ENCODE measurements around the gene CIPC. TPM values are rescaled to one million over a fixed set of nuclear protein-coding genes. Genes with fewer than 3 reads are reported as not detected.
A peak's percentile ranks its signal among the peaks of the same experiment; 100 is the strongest.

CIPC gene
- total RNA-seq, 6 experiments from 2014 or later, result 9.1 to 12.5 (median 11.5) TPM

DNA sequence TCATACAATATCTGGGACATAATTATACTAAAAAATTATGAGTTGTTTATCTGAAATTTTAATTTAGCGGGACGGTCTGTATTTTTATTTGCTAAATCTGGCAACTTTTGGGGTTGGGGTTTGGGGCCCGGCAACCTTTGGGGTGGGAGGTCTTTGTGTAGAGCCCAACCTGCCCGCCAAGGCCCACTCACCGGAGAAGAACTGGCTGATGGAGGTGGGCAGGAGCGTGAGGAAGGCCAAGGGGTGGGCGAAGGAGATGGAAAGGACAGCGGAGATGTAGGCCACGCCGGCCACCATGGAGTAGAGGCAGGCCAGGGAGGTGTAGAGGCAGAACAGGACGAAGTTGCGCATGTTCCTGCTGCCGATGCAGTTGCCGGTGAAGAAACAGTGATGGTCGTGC, 41.0 kb downstream of the CIPC start:
- Mint-ChIP-seq H3K4me3 (no peak overlapping the region), H3K4me1 (ENCODE audit: low read depth) (peaks cover 7% of the 10 kb centered on the region; the same call in 1 of the 2 replicates), H3K27ac (no peak overlapping the region), H3K9me3 (no peaks in the 10 kb centered on the region), H3K36me3 (ENCODE audit: low read depth) (no peaks in the 10 kb centered on the region), H3K27me3 (ENCODE audit: insufficient read depth) (peaks cover 42% of the 10 kb centered on the region)
- no peak for TF ChIP-seq CTCF (IDR thresholded peaks at IDR 0.05)
- DNase-seq, result no peak

DNA sequence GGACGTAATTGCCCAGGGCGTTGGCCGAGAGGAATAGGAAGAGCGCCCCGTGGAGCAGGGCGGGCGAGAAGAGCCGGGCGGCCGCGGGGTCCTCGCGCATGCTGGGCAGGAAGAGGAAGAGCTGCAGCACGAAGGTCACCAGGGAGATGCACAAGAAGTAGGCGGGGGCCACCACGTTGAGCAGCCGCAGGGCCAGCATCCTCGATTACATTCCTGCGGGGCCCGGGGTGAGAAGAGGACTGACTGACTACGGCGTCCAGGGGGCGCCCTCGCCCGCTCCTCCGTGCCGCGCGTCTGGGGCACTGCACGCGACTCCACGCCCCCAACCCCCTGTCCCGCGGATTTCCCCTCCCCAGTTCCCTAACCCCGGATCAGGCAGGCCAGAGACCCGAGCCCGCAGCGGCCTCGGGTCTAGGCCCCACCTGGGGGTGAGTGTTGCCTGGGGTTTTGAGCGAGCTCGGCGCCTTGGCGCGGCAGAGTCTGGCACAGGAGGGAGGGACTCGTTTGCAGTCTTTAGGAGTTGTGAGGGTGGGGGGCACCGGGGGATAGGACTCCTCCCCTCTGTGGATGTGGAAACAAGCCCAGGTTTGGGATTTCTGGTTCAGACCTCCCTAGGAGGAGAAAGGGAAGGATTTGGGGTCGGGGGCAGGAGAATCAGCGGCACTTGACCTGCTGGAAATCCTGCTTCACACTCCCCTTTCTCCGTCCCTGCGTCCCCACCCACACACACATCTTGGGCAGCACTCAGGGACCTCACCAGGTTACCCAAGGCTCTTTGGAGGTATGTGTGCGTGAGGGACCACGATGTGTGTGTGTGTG, 41.7 kb downstream of the CIPC start:
- Mint-ChIP-seq H3K27me3 (ENCODE audit: insufficient read depth) (peaks cover 37% of the 10 kb centered on the region), H3K4me1 (ENCODE audit: low read depth) (peaks cover 7% of the 10 kb centered on the region; the same call in 1 of the 2 replicates), H3K27ac (no peak overlapping the region), H3K9me3 (no peaks in the 10 kb centered on the region), H3K36me3 (ENCODE audit: low read depth) (no peaks in the 10 kb centered on the region), H3K4me3 (peak overlapping the region; percentile 48)
- no peak for DNase-seq
- peak; percentile 77 for TF ChIP-seq CTCF (IDR thresholded peaks at IDR 0.05)

DNA sequence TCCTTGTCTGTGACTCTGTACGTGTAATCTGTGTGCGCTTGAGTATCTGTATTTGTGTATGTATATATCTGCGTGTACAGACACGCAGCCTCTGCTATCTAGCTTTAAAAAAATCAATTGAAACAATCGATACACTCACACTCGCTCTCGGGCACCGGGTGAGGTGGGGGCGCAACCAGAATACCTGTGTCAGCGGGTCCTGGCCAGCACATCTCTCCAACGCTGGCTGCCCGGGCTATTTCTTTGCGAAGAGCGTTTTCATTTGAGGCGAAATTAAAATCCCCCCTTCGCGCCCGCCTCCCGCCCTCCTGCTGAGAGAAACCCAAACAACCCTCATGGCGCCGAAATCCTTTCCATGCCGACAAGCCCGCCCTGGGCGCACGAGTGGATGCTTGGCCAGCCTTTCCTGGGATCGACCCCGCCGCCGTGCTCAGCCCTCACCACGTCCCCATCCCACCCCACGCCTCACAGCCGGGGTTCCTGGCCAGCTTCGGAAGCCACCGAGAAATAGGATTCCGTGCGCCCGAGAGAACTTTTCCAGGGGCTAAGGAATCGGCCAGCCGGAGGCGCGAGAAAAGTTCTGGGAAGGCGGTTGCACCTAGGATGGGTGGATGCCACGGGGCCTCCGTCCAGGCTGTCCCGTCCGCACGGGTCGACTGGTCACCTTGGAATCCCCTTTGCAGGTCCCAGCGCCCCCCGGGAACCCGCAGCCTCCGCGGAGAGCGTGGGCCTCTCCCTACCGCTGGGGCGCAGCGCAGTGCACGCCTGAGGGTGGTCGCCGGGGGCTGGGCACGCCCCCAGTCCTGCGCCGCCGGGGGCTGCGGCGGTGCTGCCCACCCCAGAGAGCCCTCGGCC, 42.5 kb downstream of the CIPC start:
- DNase-seq, result no peak

DNA sequence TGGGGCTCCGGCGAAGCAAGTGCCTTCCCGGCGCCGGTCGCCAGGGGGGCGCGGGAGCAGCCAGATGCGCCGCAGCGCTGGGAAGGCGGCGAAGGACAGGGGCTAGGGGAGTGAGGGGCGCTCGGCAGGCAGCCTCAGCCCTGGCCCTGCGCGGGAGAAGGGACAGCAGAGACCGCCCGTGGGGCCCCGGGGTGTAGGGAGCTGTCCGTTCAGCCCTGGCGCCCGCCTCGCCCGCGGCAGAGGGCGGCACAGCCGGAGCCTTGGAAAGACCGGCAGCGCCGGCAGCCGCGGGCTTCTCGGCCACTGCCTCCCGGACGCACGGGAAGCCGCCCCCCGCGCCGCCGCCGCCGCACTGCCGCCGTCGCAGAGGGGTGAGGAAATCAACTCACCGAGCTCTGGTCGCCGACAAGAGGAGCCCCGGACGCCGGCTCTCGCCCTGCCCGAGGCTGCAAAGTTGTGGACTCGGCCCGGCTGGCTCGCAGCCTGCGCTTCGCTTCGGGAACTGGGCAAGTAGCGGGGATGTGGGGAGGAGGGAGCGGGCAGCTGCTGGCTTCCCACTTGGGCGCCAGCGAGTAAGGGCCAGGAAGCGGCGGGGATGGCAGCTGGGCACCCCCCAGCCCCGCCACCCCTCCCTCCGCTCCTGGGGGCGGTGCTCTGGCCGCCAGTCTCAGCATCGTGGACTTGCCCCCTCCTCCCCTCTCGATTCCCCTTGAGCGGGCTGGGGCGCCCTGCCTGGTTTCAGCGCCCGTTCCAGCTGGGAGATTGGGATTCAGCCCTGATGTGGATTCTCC, 43.4 kb downstream of the CIPC start, which contains the start of gene ZDHHC22:
Gene ZDHHC22 (minus strand): TSS at position 578 of the 791 bp plus-strand sequence. CDS start 2,053 bp downstream, outside the sequence.
- DNase-seq, result no peak
- Mint-ChIP-seq H3K27me3 (ENCODE audit: insufficient read depth) (peaks cover 46% of the 10 kb centered on the region), H3K4me1 (ENCODE audit: low read depth) (peaks cover 7% of the 10 kb centered on the region; the same call in 1 of the 2 replicates), H3K4me3 (peak within 1 kb of the TSS; percentile 48; the same call in 1 of the 2 replicates), H3K9me3 (no peaks in the 10 kb centered on the region), H3K27ac (no peak within 1 kb of the TSS), H3K36me3 (ENCODE audit: low read depth) (no peaks in the 10 kb centered on the region)
- peak; percentile 68 for TF ChIP-seq CTCF (IDR thresholded peaks at IDR 0.05)

More for the DNA sequence above, 42.5 kb downstream of the CIPC start:
- TF ChIP-seq CTCF (IDR thresholded peaks at IDR 0.05), result no peak
- H3K27ac Mint-ChIP-seq, result no peak overlapping the region
- peak overlapping the region; percentile 48 for H3K4me3 Mint-ChIP-seq
- no peaks in the 10 kb centered on the region for H3K9me3 Mint-ChIP-seq
- H3K4me1 Mint-ChIP-seq (ENCODE audit: low read depth), result peaks cover 7% of the 10 kb centered on the region; the same call in 1 of the 2 replicates
- peaks cover 37% of the 10 kb centered on the region for H3K27me3 Mint-ChIP-seq (ENCODE audit: insufficient read depth)
- no peaks in the 10 kb centered on the region for H3K36me3 Mint-ChIP-seq (ENCODE audit: low read depth)
